Measurements from ENCODE around the gene GAS2L2. TPM values are rescaled to one million over a fixed set of nuclear protein-coding genes. Genes with fewer than 3 reads are reported as not detected.

Gene GAS2L2
- total RNA-seq, 2 experiments from 2014 or later: not detected

Other genes starting within 250 kb of the GAS2L2 start
- gene SLFN12L, start 215.6 kb downstream of the GAS2L2 start, total RNA-seq: 100 to 1,000 TPM in 1 of 2 experiments, 10 to 100 TPM in 1; 95.4 to 197 TPM
- gene SLFN14, start 192.4 kb downstream of the GAS2L2 start, total RNA-seq: under 1 TPM in 1 of 2 experiments, not detected in 1; 0.07 TPM
- gene PEX12, start 174.7 kb downstream of the GAS2L2 start, total RNA-seq: 1 to 10 TPM; 3.9 to 4.6 TPM
- gene AP2B1, start 165.9 kb downstream of the GAS2L2 start, total RNA-seq: 100 to 1,000 TPM; 166 to 184 TPM
- under 1 TPM in 1 of 2 experiments, not detected in 1; 0.37 TPM for gene RASL10B, start 21.6 kb downstream of the GAS2L2 start, total RNA-seq
- gene C17orf50, start 7.6 kb upstream of the GAS2L2 start, total RNA-seq: not detected
- not detected for gene MMP28, start 42.4 kb upstream of the GAS2L2 start, total RNA-seq
- 100 to 1,000 TPM; 333 to 366 TPM for gene TAF15, start 56.2 kb upstream of the GAS2L2 start, total RNA-seq
- gene HEATR9, start 115.7 kb upstream of the GAS2L2 start, total RNA-seq: 1 to 10 TPM; 6.4 to 6.7 TPM
- gene CCL5, start 127.1 kb upstream of the GAS2L2 start, total RNA-seq: 1,000 to 10,000 TPM in 1 of 2 experiments, 100 to 1,000 TPM in 1; 973 to 1,249 TPM
- gene RDM1, start 177.5 kb upstream of the GAS2L2 start, total RNA-seq: 10 to 100 TPM; 13.5 to 18.5 TPM
- gene LYZL6, start 190.5 kb upstream of the GAS2L2 start, total RNA-seq: not detected
- not detected for gene CCL16, start 228.3 kb upstream of the GAS2L2 start, total RNA-seq
- not detected for gene CCL14, start 233.5 kb upstream of the GAS2L2 start, total RNA-seq
- not detected for gene CCL15, start 248.3 kb upstream of the GAS2L2 start, total RNA-seq

All from activated CD8-positive, alpha-beta memory T cell treated with anti-CD3 and anti-CD28 coated beads, Interleukin-2, amount 10 ng/mL, durations not matched to agents 7 days and 5 days (primary cell).